Endothelial cell of umbilical vein (primary cell): ENCODE measurements around the gene MVB12B. TPM values are rescaled to one million over a fixed set of nuclear protein-coding genes. Genes with fewer than 3 reads are reported as not detected.

Source experiments
- BruUV-seq: library from RNA; stranded (reverse); fragments of 400-500 nt; replicated peaks from 2 replicates; lab custom pipeline; 2021; lab: Mats Ljungman, UMichigan
- CTCF ChIA-PET: fragments of 300-600, 350-600 bp; sonication (Branson Sonifier 250); formaldehyde crosslinking; loops from one replicate; lab custom pipeline; 2021; ENCODE audit warnings: antibody characterized with exemption, inconsistent platforms; lab: Charles Lee
- POLR2A ChIA-PET: fragments of 300-600, 350-600 bp; sonication (Branson Sonifier 250); formaldehyde crosslinking; loops from one replicate; lab custom pipeline; 2021; ENCODE audit warnings: antibody characterized with exemption, inconsistent platforms; lab: Charles Lee
- DNase-seq: peaks from one replicate; pipeline ENCODE4 v3.0.0-alpha.2; 2011; ENCODE audit warnings: low read depth, low spot score
- FAIRE-seq: peaks from 2 replicates; lab custom pipeline; 2011; peaks lifted over from hg19 to GRCh38; lab: Jason Lieb, UNC
- H2AFZ ChIP-seq: 2 replicates; pipeline ENCODE4 v1.6.0; 2012; ENCODE audit warnings: low read depth, low read length, control low read depth, inconsistent platforms
- H3K27ac ChIP-seq: 2 replicates; pipeline ENCODE4 v1.5.1; 2011; ENCODE audit warnings: low read depth, mild to moderate bottlenecking, control low read depth, low read length, moderate library complexity; ENCODE audit not compliant: insufficient read depth
- H3K27me3 ChIP-seq, 2 experiments: 2 replicates each; pipeline versions ENCODE4 v1.6.0 to v1.6.1; 2011; ENCODE audit warnings: low read length in 2 of 2, mixed read lengths in 1 of 2; ENCODE audit not compliant: control insufficient read depth in 2 of 2, insufficient read depth in 2 of 2
- H3K36me3 ChIP-seq, 2 experiments: 2 replicates in 1 of 2; 3 replicates in 1 of 2; pipeline ENCODE4 v1.5.1; 2011; ENCODE audit warnings: low read length in 2 of 2, mild to moderate bottlenecking in 1 of 2, moderate library complexity in 1 of 2; ENCODE audit not compliant: control insufficient read depth in 2 of 2, insufficient read depth in 2 of 2; ENCODE audit errors: extremely low read depth in 1 of 2
- H3K4me1 ChIP-seq: 3 replicates; pipeline ENCODE4 v1.5.1; 2011; ENCODE audit warnings: mild to moderate bottlenecking, low read length; ENCODE audit not compliant: control insufficient read depth, insufficient read depth; ENCODE audit errors: extremely low read depth
- H3K4me2 ChIP-seq: 2 replicates; pipeline ENCODE4 v1.6.1; 2011; ENCODE audit warnings: low read length, control low read depth, mixed read lengths; ENCODE audit not compliant: insufficient read depth
- H3K4me3 ChIP-seq, 3 experiments: fragments of 200-600 bp in 1 of 3; sonication (generic), shearing (Covaris generic) in 1 of 3; replicated peaks in 1 of 3; 2 replicates each; pipeline ENCODE4 v1.5.1; 2011 to 2016; ENCODE audit warnings: control low read depth in 3 of 3, low read length in 3 of 3, mild to moderate bottlenecking in 2 of 3, inconsistent platforms in 1 of 3, low read depth in 1 of 3, moderate library complexity in 1 of 3; ENCODE audit not compliant: insufficient read depth in 1 of 3
- H3K79me2 ChIP-seq: 2 replicates; pipeline ENCODE4 v1.6.0; 2012; ENCODE audit warnings: low read length, inconsistent platforms; ENCODE audit not compliant: control insufficient read depth, insufficient read depth
- H3K9ac ChIP-seq: replicated peaks from 2 replicates; pipeline ENCODE3; 2011; ENCODE audit warnings: low read length, control low read depth; ENCODE audit not compliant: insufficient read depth; ENCODE audit errors: extremely low read depth
- H3K9me1 ChIP-seq: replicated peaks from 3 replicates; pipeline ENCODE4 v1.6.0; 2011; ENCODE audit warnings: mild to moderate bottlenecking, low read length; ENCODE audit not compliant: control insufficient read depth, insufficient read depth; ENCODE audit errors: extremely low read depth
- H3K9me3 ChIP-seq: replicated peaks from 2 replicates; pipeline ENCODE4 v1.5.1; 2012; ENCODE audit warnings: low read length, inconsistent platforms; ENCODE audit not compliant: control insufficient read depth, insufficient read depth
- H4K20me1 ChIP-seq: replicated peaks from 2 replicates; pipeline ENCODE3; 2011; ENCODE audit warnings: mild to moderate bottlenecking, low read length; ENCODE audit not compliant: control insufficient read depth, insufficient read depth; ENCODE audit errors: extremely low read depth
- CTCF ChIP-seq, 2 donors: IDR thresholded peaks; 1 replicate in 1 of 2; 2 replicates in 1 of 2; pipeline ENCODE4 v1.5.1; 2011; ENCODE audit warnings: low read length in 2 of 2, mild to moderate bottlenecking in 2 of 2, moderate library complexity in 2 of 2, control low read depth in 1 of 2, inconsistent platforms in 1 of 2, low read depth in 1 of 2; ENCODE audit not compliant: insufficient read depth in 1 of 2; ENCODE audit errors: extremely low read depth in 1 of 2
- EZH2 ChIP-seq: IDR thresholded peaks from 2 replicates; pipeline ENCODE4 v1.6.1; 2012; ENCODE audit warnings: borderline replicate concordance, low read depth, mild to moderate bottlenecking, moderate library complexity, low read length, inconsistent platforms; ENCODE audit not compliant: severe bottlenecking
- FOS ChIP-seq: IDR thresholded peaks from 2 replicates; pipeline ENCODE4 v1.6.1; 2011; ENCODE audit warnings: mild to moderate bottlenecking, low read length, moderate library complexity, borderline replicate concordance; ENCODE audit not compliant: insufficient read depth
- GATA2 ChIP-seq: IDR thresholded peaks from 2 replicates; pipeline ENCODE4 v1.7.0; 2011; ENCODE audit warnings: low read depth, mild to moderate bottlenecking, moderate library complexity, mixed read lengths, low read length; ENCODE audit not compliant: insufficient read length, insufficient read depth
- JUN ChIP-seq: IDR thresholded peaks from 2 replicates; pipeline ENCODE4 v1.6.1; 2011; ENCODE audit warnings: borderline replicate concordance, low read depth; ENCODE audit not compliant: insufficient read length, insufficient read depth
- MYC ChIP-seq: IDR thresholded peaks from one replicate; pipeline ENCODE4 v1.6.1; 2011; ENCODE audit warnings: mild to moderate bottlenecking, low read depth, low read length
- POLR2A ChIP-seq: IDR thresholded peaks from 2 replicates; pipeline ENCODE4 v1.6.1; 2012; ENCODE audit warnings: low read depth, mild to moderate bottlenecking, control low read depth, low read length
- POLR2AphosphoS5 ChIP-seq: IDR thresholded peaks from 2 replicates; pipeline ENCODE4 v1.6.1; 2012; ENCODE audit warnings: low read depth, mild to moderate bottlenecking, control low read depth, low read length, moderate library complexity; ENCODE audit not compliant: insufficient read depth
- dilution Hi-C: fragments of 300-500 bp; cut with MboI; formaldehyde crosslinking; loops from one replicate; pipeline ENCODE4 v1.15.0; 2019; ENCODE audit warnings: low sequenced_read_pairs; ENCODE audit not compliant: extremely low pct_ligation_motif_present
- intact Hi-C: fragments of 100-400 bp; cut with micrococcal nuclease; formaldehyde crosslinking; loops from one replicate; pipeline ENCODE4 v1.10.0; 2022
- polyA plus RNA-seq, 4 experiments: library from polyadenylated mRNA; depleted of rRNA in 3 of 4; stranded (reverse) in 3 of 4; unstranded in 1 of 4; fragments of >200 nt; gene quantifications; 2 replicates each; pipeline versions ENCODE4 v1.2.1 to v1.2.3, GENCODE V29; 2011 to 2012; ENCODE audit warnings: missing spikeins in 1 of 4
- total RNA-seq: library from RNA; stranded (reverse); gene quantifications from 2 replicates; pipeline ENCODE4 v1.2.3, GENCODE V29; 2021
- TF ChIP-seq, protein P1 (sequence below): IDR thresholded peaks from 2 replicates; pipeline ENCODE4 v1.6.1; 2011; ENCODE audit not compliant: insufficient read depth, insufficient read length

Gene MVB12B
- total and polyA plus RNA-seq, 2 donors (not counting 3 experiments of a cell fraction or from before 2014, with no cell fraction given): 6.6 to 17.3 TPM

DNA sequence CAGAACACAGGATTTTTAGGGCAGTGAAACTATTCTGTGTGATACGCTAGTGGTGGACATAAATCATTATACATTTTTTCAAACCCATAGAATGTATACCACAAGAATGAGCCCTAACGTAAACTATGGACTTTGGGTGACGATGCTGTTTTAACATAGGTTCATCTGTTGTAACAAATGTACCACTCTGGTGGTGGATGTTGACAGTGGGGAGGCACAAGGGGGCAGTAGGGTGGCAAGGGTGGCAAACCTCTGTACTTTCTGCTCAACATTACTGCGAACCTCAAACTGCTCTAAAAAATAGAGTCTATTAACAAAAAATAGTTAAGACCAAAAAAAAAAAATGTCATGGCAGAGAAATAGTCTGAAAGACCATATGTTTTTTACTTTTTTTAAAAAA, 9.1 kb upstream of the MVB12B start:
- H4K20me1 ChIP-seq: no peaks in the 10 kb centered on the region
- H3K27me3 ChIP-seq: peaks cover 0 to 3% of the 10 kb centered on the region in 2 experiments
- DNase-seq (peak; percentile 48), FAIRE-seq (peak; percentile 59)
- no peaks in the 10 kb centered on the region for H3K36me3 ChIP-seq
- H3K9ac ChIP-seq: no peak overlapping the region
- TF ChIP-seq CTCF (IDR thresholded peaks at IDR 0.05; ENCODE audit: extremely low read depth in 1 of 2, insufficient read depth in 1 of 2, low read depth in 1 of 2, low read length in 2 of 2) (peak; percentile 41 to 65), GATA2 (no peak)
- TF ChIP-seq, protein P1, sequence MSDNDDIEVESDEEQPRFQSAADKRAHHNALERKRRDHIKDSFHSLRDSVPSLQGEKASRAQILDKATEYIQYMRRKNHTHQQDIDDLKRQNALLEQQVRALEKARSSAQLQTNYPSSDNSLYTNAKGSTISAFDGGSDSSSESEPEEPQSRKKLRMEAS: no peak
- no peak overlapping the region for H3K4me2 ChIP-seq
- no peaks in the 10 kb centered on the region for H3K79me2 ChIP-seq
- no peak overlapping the region for H3K27ac ChIP-seq
- CTCF ChIA-PET: interaction anchor here (0.7 to 7.3 kb wide), 10 partner anchors 10 to 910 kb away, joined by 3 to 225 read pairs (median 6); no protein-coding TSS in a partner anchor
- intact Hi-C loops (loop anchor here (1.0 kb wide), 3 partner anchors 69 to 174 kb away; no protein-coding TSS in a partner anchor), dilution Hi-C loops (no loop called here)
- no peak overlapping the region for H2AFZ ChIP-seq
- H3K4me1 ChIP-seq: no peaks in the 10 kb centered on the region
- POLR2A ChIA-PET: no interaction called here
- BruUV-seq: no TSS peak
- H3K9me3 ChIP-seq: no peaks in the 10 kb centered on the region
- no peaks in the 10 kb centered on the region for H3K9me1 ChIP-seq
- H3K4me3 ChIP-seq: no peak overlapping the region

DNA sequence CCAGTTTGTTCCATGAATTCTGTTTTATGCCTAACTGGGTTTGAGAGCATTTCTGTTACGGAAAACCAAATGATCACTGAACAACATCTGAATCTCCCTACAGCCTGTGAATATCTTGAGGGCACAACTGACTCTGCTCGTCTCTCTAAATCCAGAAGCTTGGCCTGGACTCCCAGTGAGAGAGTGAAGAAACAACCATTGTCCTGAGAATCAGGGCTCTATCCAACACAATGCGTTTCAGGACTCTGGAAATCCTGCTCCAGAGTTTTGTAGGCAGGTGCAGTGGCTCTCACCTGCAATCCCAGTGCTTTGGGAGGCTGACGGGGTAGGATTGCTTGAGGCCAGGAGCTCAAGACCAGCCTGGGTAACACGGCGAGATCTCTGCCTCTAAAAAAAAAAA, 7.8 kb upstream of the MVB12B start:
- BruUV-seq: no TSS peak
- DNase-seq (no peak), FAIRE-seq (no peak)
- intact Hi-C loops (no loop called here), dilution Hi-C loops (no loop called here)
- no peak for TF ChIP-seq JUN
- TF ChIP-seq, protein P1: no peak
- no peak for TF ChIP-seq POLR2AphosphoS5
- TF ChIP-seq FOS: no peak
- TF ChIP-seq POLR2A: no peak
- no peak for TF ChIP-seq GATA2
- TF ChIP-seq MYC: no peak
- TF ChIP-seq CTCF (IDR thresholded peaks at IDR 0.05; ENCODE audit: extremely low read depth in 1 of 2, insufficient read depth in 1 of 2, low read depth in 1 of 2, low read length in 2 of 2): no peak
- TF ChIP-seq EZH2: no peak
- Histone ChIP-seq H3K4me1 (no peaks in the 10 kb centered on the region), H3K9me3 (no peaks in the 10 kb centered on the region), H3K27me3 (peaks cover 0 to 2% of the 10 kb centered on the region in 2 experiments), H3K4me3 (no peak overlapping the region), H3K79me2 (no peaks in the 10 kb centered on the region), H3K9me1 (no peaks in the 10 kb centered on the region), H3K27ac (no peak overlapping the region), H3K4me2 (no peak overlapping the region), H2AFZ (no peak overlapping the region), H4K20me1 (no peaks in the 10 kb centered on the region), H3K9ac (no peak overlapping the region), H3K36me3 (no peaks in the 10 kb centered on the region)
- ChIA-PET CTCF (interaction anchor here (1.0 to 7.3 kb wide), 4 partner anchors 68 to 911 kb away, joined by 3 to 225 read pairs (median 10); no protein-coding TSS in a partner anchor), POLR2A (no interaction called here)
